ENCODE results near the gene LENEP. TPM values are rescaled to one million over a fixed set of nuclear protein-coding genes. Genes with fewer than 3 reads are reported as not detected.

The LENEP gene
- total RNA-seq, 1 donor from 2014 or later, result 1.5 TPM

GRCh38 chr1:154999571-155000410 is 6.4 kb downstream of the LENEP start:
- Mint-ChIP-seq H3K4me1 (ENCODE audit: low read depth) (peaks cover 40% of the 10 kb centered on the region), H3K36me3 (ENCODE audit: low read depth) (peaks cover 7% of the 10 kb centered on the region), H3K27ac (peak overlapping the region; percentile 95), H3K4me3 (peak overlapping the region; percentile 87), H3K27me3 (ENCODE audit: insufficient read depth) (peaks cover 2% of the 10 kb centered on the region), H3K9me3 (no peaks in the 10 kb centered on the region)
- no peak for DNase-seq (ENCODE audit: low spot score)
- intact Hi-C loops (cut with micrococcal nuclease), result loop anchor here (1.0 to 5.0 kb wide), 9 partner anchors 9 to 592 kb away; partner anchors contain the start of genes CKS1B, FLAD1, IL6R and RUSC1

- Mint-ChIP-seq H3K27me3 (ENCODE audit: insufficient read depth) (peaks cover 2% of the 10 kb centered on the region), H3K36me3 (ENCODE audit: low read depth) (peaks cover 7% of the 10 kb centered on the region), H3K4me3 (peak overlapping the region; percentile 87), H3K9me3 (no peaks in the 10 kb centered on the region), H3K27ac (peak overlapping the region; percentile 95), H3K4me1 (ENCODE audit: low read depth) (peaks cover 40% of the 10 kb centered on the region)
- no peak for DNase-seq (ENCODE audit: low spot score)
- intact Hi-C loops (cut with micrococcal nuclease), result loop anchor here (1.0 to 5.0 kb wide), 3 partner anchors 26 to 593 kb away; partner anchors contain the start of genes CKS1B, IL6R and RUSC1
Observed at GRCh38 chr1:155000411-155000725, 7.0 kb downstream of the LENEP start.

GRCh38 chr1:155000726-155001424 is 7.5 kb downstream of the LENEP start:
- Mint-ChIP-seq H3K9me3 (no peaks in the 10 kb centered on the region), H3K36me3 (ENCODE audit: low read depth) (peaks cover 7% of the 10 kb centered on the region), H3K27ac (peak overlapping the region; percentile 95), H3K27me3 (ENCODE audit: insufficient read depth) (peaks cover 2% of the 10 kb centered on the region), H3K4me3 (peak overlapping the region; percentile 98), H3K4me1 (ENCODE audit: low read depth) (peaks cover 45% of the 10 kb centered on the region)
- DNase-seq (ENCODE audit: low spot score), result peak; percentile 81
- intact Hi-C loops (cut with micrococcal nuclease), result loop anchor here (1.0 to 5.0 kb wide), 5 partner anchors 27 to 781 kb away; partner anchors contain the start of genes CKS1B, IL6R, RUSC1 and UBAP2L

- peak overlapping the region; percentile 85 for H3K27ac Mint-ChIP-seq
Observed at GRCh38 chr1:155001425-155001674, 8.0 kb downstream of the LENEP start.

GRCh38 chr1:155001675-155002463 is 8.5 kb downstream of the LENEP start:
- peak; percentile 98 for DNase-seq (ENCODE audit: low spot score)
- Mint-ChIP-seq H3K27me3 (ENCODE audit: insufficient read depth) (peaks cover 2% of the 10 kb centered on the region), H3K4me3 (peak overlapping the region; percentile 98), H3K36me3 (ENCODE audit: low read depth) (peaks cover 11% of the 10 kb centered on the region), H3K4me1 (ENCODE audit: low read depth) (peaks cover 55% of the 10 kb centered on the region), H3K9me3 (no peaks in the 10 kb centered on the region), H3K27ac (peak overlapping the region; percentile 97)
- intact Hi-C loops (cut with micrococcal nuclease), result loop anchor here (1.0 to 5.0 kb wide), 11 partner anchors 10 to 782 kb away; partner anchors contain the start of genes EFNA4, IL6R, PYGO2 and RUSC1

More at GRCh38 chr1:155001425-155001674, 8.0 kb downstream of the LENEP start:
- H3K4me3 Mint-ChIP-seq, result peak overlapping the region; percentile 98
- intact Hi-C loops (cut with micrococcal nuclease), result loop anchor here (1.0 to 5.0 kb wide), 4 partner anchors 46 to 781 kb away; partner anchors contain the start of genes IL6R, RUSC1 and UBAP2L
- H3K4me1 Mint-ChIP-seq (ENCODE audit: low read depth), result peaks cover 50% of the 10 kb centered on the region
- peaks cover 8% of the 10 kb centered on the region for H3K36me3 Mint-ChIP-seq (ENCODE audit: low read depth)
- no peaks in the 10 kb centered on the region for H3K9me3 Mint-ChIP-seq
- H3K27me3 Mint-ChIP-seq (ENCODE audit: insufficient read depth), result peaks cover 2% of the 10 kb centered on the region
- DNase-seq (ENCODE audit: low spot score), result no peak

GRCh38 chr1:155002464-155003226 is 9.3 kb downstream of the LENEP start, which contains the start of gene ZBTB7B:
ZBTB7B (plus strand) TSS chr1:155002802; CDS start chr1:155014661, 11,859 bp downstream.
- intact Hi-C loops (cut with micrococcal nuclease), result loop anchor here (1.0 to 5.0 kb wide), 9 partner anchors 10 to 595 kb away; partner anchors contain the start of genes EFNA4, IL6R, PYGO2 and RUSC1
- Mint-ChIP-seq H3K9me3 (no peaks in the 10 kb centered on the region), H3K4me1 (ENCODE audit: low read depth) (peaks cover 50% of the 10 kb centered on the region), H3K27ac (peak within 1 kb of the TSS; percentile 97), H3K4me3 (peak within 1 kb of the TSS; percentile 98), H3K36me3 (ENCODE audit: low read depth) (peaks cover 11% of the 10 kb centered on the region), H3K27me3 (ENCODE audit: insufficient read depth) (peaks cover 2% of the 10 kb centered on the region)
- DNase-seq (ENCODE audit: low spot score), result no peak

GRCh38 chr1:155003227-155003765 is 9.9 kb downstream of the LENEP start:
- Mint-ChIP-seq H3K4me3 (peak overlapping the region; percentile 98), H3K27ac (peak overlapping the region; percentile 97), H3K27me3 (ENCODE audit: insufficient read depth) (peaks cover 2% of the 10 kb centered on the region), H3K36me3 (ENCODE audit: low read depth) (peaks cover 11% of the 10 kb centered on the region), H3K9me3 (no peaks in the 10 kb centered on the region), H3K4me1 (ENCODE audit: low read depth) (peaks cover 47% of the 10 kb centered on the region)
- DNase-seq (ENCODE audit: low spot score), result no peak
- intact Hi-C loops (cut with micrococcal nuclease), result loop anchor here (5.0 kb wide), 2 partner anchors 319 to 596 kb away; partner anchors contain the start of genes IL6R and RUSC1

GRCh38 chr1:155003766-155004351 is 10.5 kb downstream of the LENEP start:
- Mint-ChIP-seq H3K9me3 (no peaks in the 10 kb centered on the region), H3K27ac (peak overlapping the region; percentile 97), H3K27me3 (ENCODE audit: insufficient read depth) (peaks cover 2% of the 10 kb centered on the region), H3K36me3 (ENCODE audit: low read depth) (peaks cover 14% of the 10 kb centered on the region), H3K4me1 (ENCODE audit: low read depth) (peaks cover 48% of the 10 kb centered on the region), H3K4me3 (peak overlapping the region; percentile 98)
- no peak for DNase-seq (ENCODE audit: low spot score)
- intact Hi-C loops (cut with micrococcal nuclease), result loop anchor here (5.0 kb wide), 2 partner anchors 318 to 597 kb away; partner anchors contain the start of genes IL6R and RUSC1

GRCh38 chr1:155004352-155005075 is 11.1 kb downstream of the LENEP start:
- peaks cover 2% of the 10 kb centered on the region for H3K27me3 Mint-ChIP-seq (ENCODE audit: insufficient read depth)

GRCh38 chr1:155005076-155006011 is 12.0 kb downstream of the LENEP start:
- peak overlapping the region; percentile 96 for H3K27ac Mint-ChIP-seq
- H3K9me3 Mint-ChIP-seq, result no peaks in the 10 kb centered on the region
- intact Hi-C loops (cut with micrococcal nuclease), result loop anchor here (5.0 kb wide), 1 partner anchor 167 kb away; the partner anchor contains the start of genes KRTCAP2 and TRIM46
- DNase-seq (ENCODE audit: low spot score), result no peak
- peaks cover 37% of the 10 kb centered on the region for H3K4me1 Mint-ChIP-seq (ENCODE audit: low read depth)
- peak overlapping the region; percentile 98 for H3K4me3 Mint-ChIP-seq
- peaks cover 2% of the 10 kb centered on the region for H3K27me3 Mint-ChIP-seq (ENCODE audit: insufficient read depth)
- H3K36me3 Mint-ChIP-seq (ENCODE audit: low read depth), result peaks cover 24% of the 10 kb centered on the region

More at GRCh38 chr1:155004352-155005075, 11.1 kb downstream of the LENEP start:
- intact Hi-C loops (cut with micrococcal nuclease), result loop anchor here (5.0 kb wide), 3 partner anchors 168 to 597 kb away; partner anchors contain the start of genes IL6R, KRTCAP2, RUSC1 and TRIM46
- peaks cover 45% of the 10 kb centered on the region for H3K4me1 Mint-ChIP-seq (ENCODE audit: low read depth)
- no peaks in the 10 kb centered on the region for H3K9me3 Mint-ChIP-seq
- peak overlapping the region; percentile 96 for H3K27ac Mint-ChIP-seq
- peak overlapping the region; percentile 98 for H3K4me3 Mint-ChIP-seq
- no peak for DNase-seq (ENCODE audit: low spot score)
- peaks cover 16% of the 10 kb centered on the region for H3K36me3 Mint-ChIP-seq (ENCODE audit: low read depth)

Data from activated T-helper 1 cell treated with anti-CD3 and anti-CD28 coated beads, Interleukin-12 subunit alpha, Interleukin-12 subunit beta, Interleukin-2, Interleukin-4 antibody, amounts not matched to agents 30 ng/mL and 10 ng/mL and 1 ng/mL, durations not matched to agents 14 hours and 24 hours and 36 hours (primary cell).